Metanephros (tissue), 1 donor: ENCODE measurements around the gene NAPSA. TPM values are rescaled to one million over a fixed set of nuclear protein-coding genes. Genes with fewer than 3 reads are reported as not detected.

Source experiments
- total RNA-seq: library from RNA; depleted of rRNA; stranded (reverse); fragments of >200 nt; gene quantifications from one replicate; pipeline ENCODE4 v1.2.3, GENCODE V29; 2014

Gene NAPSA
- total RNA-seq, result 6.8 TPM

DNA sequence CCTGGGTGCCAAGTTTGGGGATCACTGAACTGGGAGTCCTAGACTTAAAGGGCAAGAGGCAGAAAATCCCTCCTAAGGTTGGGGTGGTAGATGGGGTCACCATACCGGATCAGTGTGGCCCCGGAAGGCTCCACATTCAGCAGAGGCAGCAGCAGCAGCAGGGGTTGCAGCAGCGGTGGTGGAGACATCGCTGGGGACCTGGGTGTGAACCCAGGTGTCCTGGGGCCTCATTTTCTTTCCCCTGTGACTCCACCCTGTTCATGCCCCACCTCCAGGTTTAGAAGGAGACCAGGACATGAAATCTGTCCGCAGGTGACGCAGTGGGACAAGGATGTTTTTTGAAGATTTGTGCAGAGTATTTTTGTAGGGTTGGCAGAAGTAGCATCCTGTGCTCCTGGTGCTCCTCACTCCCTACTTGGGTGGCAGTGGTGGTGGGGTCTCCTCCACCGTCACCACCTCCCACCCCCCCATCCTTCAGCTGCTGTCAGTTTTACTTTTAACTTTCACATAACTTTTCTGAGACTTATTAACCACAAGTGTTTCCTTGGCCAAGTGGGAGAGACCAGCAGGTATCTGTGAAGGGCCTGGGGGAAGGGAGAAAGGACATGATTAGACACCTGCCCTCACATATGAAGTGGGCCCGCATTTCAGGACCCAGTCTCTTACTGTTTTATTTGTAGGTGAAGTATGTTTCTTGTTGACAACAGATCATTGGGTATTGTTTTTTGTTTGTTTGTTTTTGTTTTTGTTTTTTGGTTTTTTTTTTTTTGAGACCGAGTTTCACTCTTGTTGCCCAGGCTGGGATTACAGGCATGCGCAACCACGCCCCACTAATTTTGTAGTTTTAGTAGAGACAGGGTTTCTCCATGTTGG lies at the start of gene NAPSA:
TSS of gene NAPSA (minus strand) at position 206 of the 873 bp plus-strand sequence. CDS start at position 188, 18 bp downstream.

DNA sequence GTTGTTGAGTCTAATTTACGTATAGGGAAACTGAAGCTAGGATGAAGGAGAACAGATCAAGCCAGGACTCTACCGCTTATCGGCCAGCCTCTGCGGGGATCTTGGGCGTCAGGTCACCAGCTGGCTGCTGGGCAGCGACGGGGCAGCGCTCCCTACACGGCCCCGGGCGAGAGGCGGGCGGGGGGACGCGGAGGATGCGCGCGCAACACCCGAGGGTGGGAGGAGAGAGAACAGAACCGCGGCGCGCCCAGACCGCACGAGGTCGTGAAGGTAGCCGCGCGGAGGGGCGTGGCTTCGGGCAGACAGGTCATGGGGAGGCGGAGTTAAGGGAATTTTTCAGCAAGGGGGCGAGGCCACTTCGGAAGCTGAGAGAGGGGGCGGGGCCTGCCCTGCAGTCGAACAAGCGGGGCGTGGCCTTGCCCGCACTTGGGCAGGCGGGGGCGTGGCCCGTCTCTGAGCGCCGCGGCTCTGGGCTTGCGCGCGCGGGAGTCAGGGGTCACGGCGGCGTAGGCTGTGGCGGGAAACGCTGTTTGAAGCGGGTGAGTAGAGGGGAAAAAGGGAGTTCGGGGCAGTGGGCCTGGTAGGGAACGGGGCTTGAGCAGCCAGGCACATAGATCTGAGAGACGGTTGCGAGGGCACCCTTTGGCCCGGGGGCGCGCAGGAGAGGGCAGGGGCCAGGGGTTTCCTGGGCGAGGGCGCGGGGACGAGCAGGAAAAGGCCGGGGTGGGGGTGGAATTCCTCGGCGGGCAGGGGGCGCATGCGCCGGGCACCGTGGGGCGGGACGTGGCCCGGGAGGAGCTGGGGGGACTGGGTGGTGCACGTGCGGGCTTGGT lies 18.6 kb upstream of the NAPSA start, which contains the start of gene POLD1:
TSS of gene POLD1 (plus strand) at position 496 of the 833 bp plus-strand sequence. CDS start 14,505 bp downstream, outside the sequence.

DNA sequence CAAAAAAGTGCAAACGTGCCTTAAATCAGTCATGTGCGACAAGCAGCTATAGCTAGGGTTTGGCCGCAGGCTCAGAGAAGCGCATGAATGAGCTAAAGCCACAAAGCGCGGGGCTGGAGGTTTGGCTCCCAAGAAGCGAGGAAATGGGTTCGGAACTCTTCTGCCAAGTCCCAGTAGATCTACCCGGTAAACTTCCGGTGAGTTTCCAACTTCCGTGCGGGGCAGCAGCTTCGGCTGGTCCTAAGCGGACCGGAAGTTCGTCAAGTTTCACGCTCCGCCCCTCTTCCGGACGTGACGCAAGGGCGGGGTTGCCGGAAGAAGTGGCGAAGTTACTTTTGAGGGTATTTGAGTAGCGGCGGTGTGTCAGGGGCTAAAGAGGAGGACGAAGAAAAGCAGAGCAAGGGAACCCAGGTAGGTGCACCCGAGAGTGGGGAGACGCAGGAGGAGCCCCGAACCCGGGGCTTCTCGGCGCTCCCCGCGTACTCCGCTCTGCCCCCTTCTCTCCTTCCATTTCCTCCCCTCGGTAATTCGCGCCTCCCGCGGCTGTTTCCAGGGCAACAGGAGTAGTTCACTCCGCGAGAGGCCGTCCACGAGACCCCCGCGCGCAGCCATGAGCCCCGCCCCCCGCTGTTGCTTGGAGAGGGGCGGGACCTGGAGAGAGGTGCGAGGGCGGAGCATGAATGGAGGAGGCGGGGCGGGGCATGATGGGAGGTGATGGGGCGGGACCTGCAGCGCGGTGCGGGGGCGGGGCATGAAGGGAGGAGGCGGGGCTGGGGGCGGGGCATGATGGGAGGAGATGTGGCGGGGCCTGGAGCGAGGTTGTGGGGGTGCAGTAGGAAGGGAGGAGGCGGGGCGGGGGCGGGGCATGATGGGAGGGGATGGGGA lies 11.0 kb upstream of the NAPSA start, which contains the start of gene NR1H2:
TSS of gene NR1H2 (plus strand) at position 292 of the 885 bp plus-strand sequence. CDS start 1,149 bp downstream, outside the sequence.

DNA sequence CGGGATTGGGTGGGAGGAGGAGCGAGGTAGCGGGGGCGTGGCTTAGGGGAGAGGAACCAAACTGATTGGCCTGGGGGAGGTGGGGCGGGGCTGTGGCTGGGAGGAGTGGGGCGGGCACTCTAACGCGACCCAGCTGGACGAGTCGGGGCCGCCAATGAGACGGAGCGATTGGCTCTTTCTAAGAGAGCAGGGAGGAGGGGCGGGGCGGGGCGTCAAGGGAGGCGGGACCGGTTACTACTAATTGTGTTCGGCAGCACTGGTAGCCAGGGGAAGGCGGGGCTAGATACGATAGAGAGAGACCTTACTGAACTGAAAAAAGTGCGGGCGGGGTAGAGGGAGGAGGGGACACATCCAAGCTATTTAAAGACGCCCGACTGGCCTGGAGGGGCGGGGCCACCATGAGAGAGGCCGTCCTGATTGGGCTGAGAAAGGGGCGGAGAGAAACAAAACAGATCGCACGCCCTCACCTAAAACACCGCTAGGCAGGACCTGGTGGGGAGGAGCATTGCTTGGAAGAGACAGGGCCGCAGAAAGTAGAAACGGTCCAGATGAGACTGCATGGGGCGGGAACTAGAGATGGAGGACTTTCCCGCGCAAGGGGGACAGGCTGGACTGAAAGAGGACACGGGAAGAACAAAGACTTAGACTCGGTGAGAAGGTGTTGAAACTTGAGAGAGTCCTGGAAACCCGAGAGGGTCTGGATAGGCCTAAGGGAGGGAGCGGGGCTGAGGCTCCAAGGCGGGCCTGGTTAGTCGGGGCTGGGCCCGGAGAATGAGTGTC lies 36.1 kb downstream of the NAPSA start, which contains the start of gene KCNC3:
TSS of gene KCNC3 (minus strand) at position 232 of the 780 bp plus-strand sequence. CDS start 295 bp downstream, outside the sequence.

Other genes with a start within 250 kb of the NAPSA start
- not detected for gene IZUMO2, start 202.4 kb downstream of the NAPSA start, total RNA-seq
- 33.0 TPM for gene MYH14, start 162.0 kb downstream of the NAPSA start, total RNA-seq
- 7.8 TPM for gene KCNC3, start 36.3 kb downstream of the NAPSA start, total RNA-seq
- 55.1 TPM for gene NR1H2, start 10.8 kb upstream of the NAPSA start, total RNA-seq
- 56.6 TPM for gene POLD1, start 18.7 kb upstream of the NAPSA start, total RNA-seq
- 1.5 TPM for gene SPIB, start 53.3 kb upstream of the NAPSA start, total RNA-seq
- gene MYBPC2, start 67.3 kb upstream of the NAPSA start, total RNA-seq, result 41.0 TPM
- 107 TPM for gene EMC10, start 110.9 kb upstream of the NAPSA start, total RNA-seq
- gene GARIN5A, start 111.2 kb upstream of the NAPSA start, total RNA-seq, result 4.4 TPM
- 18.8 TPM for gene JOSD2, start 145.6 kb upstream of the NAPSA start, total RNA-seq
- gene ASPDH, start 148.3 kb upstream of the NAPSA start, total RNA-seq, result 5.7 TPM
- gene LRRC4B, start 202.8 kb upstream of the NAPSA start, total RNA-seq, result 35.3 TPM